Endothelial cell of umbilical vein (primary cell): ENCODE results near the gene USP6NL. TPM values are rescaled to one million over a fixed set of nuclear protein-coding genes. Genes with fewer than 3 reads are reported as not detected.

Experiments
- BruUV-seq: library from RNA; stranded (reverse); fragments of 400-500 nt; replicated peaks from 2 replicates; lab custom pipeline; 2021; lab: Mats Ljungman, UMichigan
- CTCF ChIA-PET: fragments of 300-600, 350-600 bp; sonication (Branson Sonifier 250); formaldehyde crosslinking; loops from one replicate; lab custom pipeline; 2021; ENCODE audit warnings: antibody characterized with exemption, inconsistent platforms; lab: Charles Lee
- POLR2A ChIA-PET: fragments of 300-600, 350-600 bp; sonication (Branson Sonifier 250); formaldehyde crosslinking; loops from one replicate; lab custom pipeline; 2021; ENCODE audit warnings: antibody characterized with exemption, inconsistent platforms; lab: Charles Lee
- DNase-seq: peaks from one replicate; pipeline ENCODE4 v3.0.0-alpha.2; 2011; ENCODE audit warnings: low read depth, low spot score
- FAIRE-seq: peaks from 2 replicates; lab custom pipeline; 2011; peaks lifted over from hg19 to GRCh38; lab: Jason Lieb, UNC
- H2AFZ ChIP-seq: 2 replicates; pipeline ENCODE4 v1.6.0; 2012; ENCODE audit warnings: low read depth, low read length, control low read depth, inconsistent platforms
- H3K27ac ChIP-seq: 2 replicates; pipeline ENCODE4 v1.5.1; 2011; ENCODE audit warnings: low read depth, mild to moderate bottlenecking, control low read depth, low read length, moderate library complexity; ENCODE audit not compliant: insufficient read depth
- H3K27me3 ChIP-seq, 2 experiments: 2 replicates each; pipeline versions ENCODE4 v1.6.0 to v1.6.1; 2011; ENCODE audit warnings: low read length in 2 of 2, mixed read lengths in 1 of 2; ENCODE audit not compliant: control insufficient read depth in 2 of 2, insufficient read depth in 2 of 2
- H3K36me3 ChIP-seq, 2 experiments: 2 replicates in 1 of 2; 3 replicates in 1 of 2; pipeline ENCODE4 v1.5.1; 2011; ENCODE audit warnings: low read length in 2 of 2, mild to moderate bottlenecking in 1 of 2, moderate library complexity in 1 of 2; ENCODE audit not compliant: control insufficient read depth in 2 of 2, insufficient read depth in 2 of 2; ENCODE audit errors: extremely low read depth in 1 of 2
- H3K4me1 ChIP-seq: 3 replicates; pipeline ENCODE4 v1.5.1; 2011; ENCODE audit warnings: mild to moderate bottlenecking, low read length; ENCODE audit not compliant: control insufficient read depth, insufficient read depth; ENCODE audit errors: extremely low read depth
- H3K4me2 ChIP-seq: 2 replicates; pipeline ENCODE4 v1.6.1; 2011; ENCODE audit warnings: low read length, control low read depth, mixed read lengths; ENCODE audit not compliant: insufficient read depth
- H3K4me3 ChIP-seq, 3 experiments: fragments of 200-600 bp in 1 of 3; sonication (generic), shearing (Covaris generic) in 1 of 3; replicated peaks in 1 of 3; 2 replicates each; pipeline ENCODE4 v1.5.1; 2011 to 2016; ENCODE audit warnings: control low read depth in 3 of 3, low read length in 3 of 3, mild to moderate bottlenecking in 2 of 3, inconsistent platforms in 1 of 3, low read depth in 1 of 3, moderate library complexity in 1 of 3; ENCODE audit not compliant: insufficient read depth in 1 of 3
- H3K79me2 ChIP-seq: 2 replicates; pipeline ENCODE4 v1.6.0; 2012; ENCODE audit warnings: low read length, inconsistent platforms; ENCODE audit not compliant: control insufficient read depth, insufficient read depth
- H3K9ac ChIP-seq: replicated peaks from 2 replicates; pipeline ENCODE3; 2011; ENCODE audit warnings: low read length, control low read depth; ENCODE audit not compliant: insufficient read depth; ENCODE audit errors: extremely low read depth
- H3K9me1 ChIP-seq: replicated peaks from 3 replicates; pipeline ENCODE4 v1.6.0; 2011; ENCODE audit warnings: mild to moderate bottlenecking, low read length; ENCODE audit not compliant: control insufficient read depth, insufficient read depth; ENCODE audit errors: extremely low read depth
- H3K9me3 ChIP-seq: replicated peaks from 2 replicates; pipeline ENCODE4 v1.5.1; 2012; ENCODE audit warnings: low read length, inconsistent platforms; ENCODE audit not compliant: control insufficient read depth, insufficient read depth
- H4K20me1 ChIP-seq: replicated peaks from 2 replicates; pipeline ENCODE3; 2011; ENCODE audit warnings: mild to moderate bottlenecking, low read length; ENCODE audit not compliant: control insufficient read depth, insufficient read depth; ENCODE audit errors: extremely low read depth
- CTCF ChIP-seq, 2 donors: IDR thresholded peaks; 1 replicate in 1 of 2; 2 replicates in 1 of 2; pipeline ENCODE4 v1.5.1; 2011; ENCODE audit warnings: low read length in 2 of 2, mild to moderate bottlenecking in 2 of 2, moderate library complexity in 2 of 2, control low read depth in 1 of 2, inconsistent platforms in 1 of 2, low read depth in 1 of 2; ENCODE audit not compliant: insufficient read depth in 1 of 2; ENCODE audit errors: extremely low read depth in 1 of 2
- EZH2 ChIP-seq: IDR thresholded peaks from 2 replicates; pipeline ENCODE4 v1.6.1; 2012; ENCODE audit warnings: borderline replicate concordance, low read depth, mild to moderate bottlenecking, moderate library complexity, low read length, inconsistent platforms; ENCODE audit not compliant: severe bottlenecking
- FOS ChIP-seq: IDR thresholded peaks from 2 replicates; pipeline ENCODE4 v1.6.1; 2011; ENCODE audit warnings: mild to moderate bottlenecking, low read length, moderate library complexity, borderline replicate concordance; ENCODE audit not compliant: insufficient read depth
- GATA2 ChIP-seq: IDR thresholded peaks from 2 replicates; pipeline ENCODE4 v1.7.0; 2011; ENCODE audit warnings: low read depth, mild to moderate bottlenecking, moderate library complexity, mixed read lengths, low read length; ENCODE audit not compliant: insufficient read length, insufficient read depth
- JUN ChIP-seq: IDR thresholded peaks from 2 replicates; pipeline ENCODE4 v1.6.1; 2011; ENCODE audit warnings: borderline replicate concordance, low read depth; ENCODE audit not compliant: insufficient read length, insufficient read depth
- MAX ChIP-seq: IDR thresholded peaks from 2 replicates; pipeline ENCODE4 v1.6.1; 2011; ENCODE audit not compliant: insufficient read depth, insufficient read length
- MYC ChIP-seq: IDR thresholded peaks from one replicate; pipeline ENCODE4 v1.6.1; 2011; ENCODE audit warnings: mild to moderate bottlenecking, low read depth, low read length
- POLR2AphosphoS5 ChIP-seq: IDR thresholded peaks from 2 replicates; pipeline ENCODE4 v1.6.1; 2012; ENCODE audit warnings: low read depth, mild to moderate bottlenecking, control low read depth, low read length, moderate library complexity; ENCODE audit not compliant: insufficient read depth
- dilution Hi-C: fragments of 300-500 bp; cut with MboI; formaldehyde crosslinking; loops from one replicate; pipeline ENCODE4 v1.15.0; 2019; ENCODE audit warnings: low sequenced_read_pairs; ENCODE audit not compliant: extremely low pct_ligation_motif_present
- intact Hi-C: fragments of 100-400 bp; cut with micrococcal nuclease; formaldehyde crosslinking; loops from one replicate; pipeline ENCODE4 v1.10.0; 2022
- polyA plus RNA-seq, 4 experiments: library from polyadenylated mRNA; depleted of rRNA in 3 of 4; stranded (reverse) in 3 of 4; unstranded in 1 of 4; fragments of >200 nt; gene quantifications; 2 replicates each; pipeline versions ENCODE4 v1.2.1 to v1.2.3, GENCODE V29; 2011 to 2012; ENCODE audit warnings: missing spikeins in 1 of 4
- total RNA-seq: library from RNA; stranded (reverse); gene quantifications from 2 replicates; pipeline ENCODE4 v1.2.3, GENCODE V29; 2021

The USP6NL gene
- total and polyA plus RNA-seq, 2 donors (not counting 3 experiments of a cell fraction or from before 2014, with no cell fraction given): 13.5 to 29.2 TPM

- TF ChIP-seq MYC (no peak), GATA2 (no peak), MAX (no peak), POLR2AphosphoS5 (no peak), JUN (no peak), FOS (no peak), CTCF (IDR thresholded peaks at IDR 0.05; ENCODE audit: extremely low read depth in 1 of 2, insufficient read depth in 1 of 2, low read depth in 1 of 2, low read length in 2 of 2) (no peak), EZH2 (no peak)
- H3K9me3 ChIP-seq: no peaks in the 10 kb centered on the region
- dilution Hi-C loops (loop anchor here (25.0 kb wide), 1 partner anchor 252 kb away; no protein-coding TSS in a partner anchor), intact Hi-C loops (no loop called here)
- H3K4me1 ChIP-seq: peaks cover 4% of the 10 kb centered on the region
- H3K27me3 ChIP-seq: no peaks in the 10 kb centered on the region
- no peak overlapping the region for H3K27ac ChIP-seq
- no peak overlapping the region for H2AFZ ChIP-seq
- ChIA-PET POLR2A (no interaction called here), CTCF (no interaction called here)
- no peak overlapping the region for H3K9ac ChIP-seq
- BruUV-seq: no TSS peak
- no peaks in the 10 kb centered on the region for H3K9me1 ChIP-seq
- DNase-seq: no peak
- no peak for FAIRE-seq
- no peak overlapping the region for H3K4me3 ChIP-seq
- no peaks in the 10 kb centered on the region for H4K20me1 ChIP-seq
- no peak overlapping the region for H3K4me2 ChIP-seq
- peaks cover 0 to 2% of the 10 kb centered on the region in 2 experiments for H3K36me3 ChIP-seq
- H3K79me2 ChIP-seq: no peaks in the 10 kb centered on the region
Observed at GRCh38 chr10:11510281-11510680, 101.2 kb downstream of the USP6NL start.
